SU-DHL-6 (cell line): Measurements from ENCODE around the gene KCNJ15.
"Not testable (repeated sequence)": the region's sequence is repeated elsewhere in the genome, so short reads cannot be mapped to it uniquely, and the experiment has no call there.

Experiments used
- EZH2phosphoT487 ChIP-seq: fragments of 200-600 bp; sonication (generic), shearing (Covaris generic); conservative IDR thresholded peaks from 2 replicates; pipeline ENCODE4 v1.6.1; 2018; ENCODE audit warnings: mild to moderate bottlenecking, antibody characterized with exemption, low read length, moderate library complexity, mixed read lengths
- TF ChIP-seq, protein P1 (sequence below): fragments of 200-600 bp; sonication (generic); IDR thresholded peaks from one replicate; pipeline ENCODE4 v1.5.1; 2017; ENCODE audit warnings: antibody characterized with exemption, mild to moderate bottlenecking, low read length, moderate library complexity; ENCODE audit not compliant: insufficient read depth, poor library complexity, severe bottlenecking

DNA sequence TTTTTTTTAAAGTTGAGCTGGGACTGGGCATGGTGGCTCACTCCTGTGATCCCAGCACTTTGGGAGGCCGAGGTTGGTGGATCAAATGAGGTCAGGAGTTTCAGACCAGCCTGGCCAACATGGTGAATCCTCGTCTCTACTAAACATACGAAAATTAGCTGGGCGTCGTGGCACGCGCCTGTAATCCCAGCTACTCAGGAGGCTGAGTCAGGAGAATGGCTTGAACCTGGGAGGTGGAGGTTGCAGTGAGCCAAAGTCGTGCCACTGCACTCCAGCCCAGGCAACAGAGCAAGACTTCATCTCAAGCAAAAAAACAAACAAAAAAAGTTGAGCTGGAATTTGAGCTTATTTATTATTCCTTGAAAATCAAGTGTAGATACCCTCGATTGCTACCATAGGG, 21.5 kb upstream of the KCNJ15 start:
- TF ChIP-seq, protein P1, sequence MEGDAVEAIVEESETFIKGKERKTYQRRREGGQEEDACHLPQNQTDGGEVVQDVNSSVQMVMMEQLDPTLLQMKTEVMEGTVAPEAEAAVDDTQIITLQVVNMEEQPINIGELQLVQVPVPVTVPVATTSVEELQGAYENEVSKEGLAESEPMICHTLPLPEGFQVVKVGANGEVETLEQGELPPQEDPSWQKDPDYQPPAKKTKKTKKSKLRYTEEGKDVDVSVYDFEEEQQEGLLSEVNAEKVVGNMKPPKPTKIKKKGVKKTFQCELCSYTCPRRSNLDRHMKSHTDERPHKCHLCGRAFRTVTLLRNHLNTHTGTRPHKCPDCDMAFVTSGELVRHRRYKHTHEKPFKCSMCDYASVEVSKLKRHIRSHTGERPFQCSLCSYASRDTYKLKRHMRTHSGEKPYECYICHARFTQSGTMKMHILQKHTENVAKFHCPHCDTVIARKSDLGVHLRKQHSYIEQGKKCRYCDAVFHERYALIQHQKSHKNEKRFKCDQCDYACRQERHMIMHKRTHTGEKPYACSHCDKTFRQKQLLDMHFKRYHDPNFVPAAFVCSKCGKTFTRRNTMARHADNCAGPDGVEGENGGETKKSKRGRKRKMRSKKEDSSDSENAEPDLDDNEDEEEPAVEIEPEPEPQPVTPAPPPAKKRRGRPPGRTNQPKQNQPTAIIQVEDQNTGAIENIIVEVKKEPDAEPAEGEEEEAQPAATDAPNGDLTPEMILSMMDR, result not testable (repeated sequence)
- not testable (repeated sequence) for TF ChIP-seq EZH2phosphoT487
